NCI-H446 (cell line): ENCODE data around the gene SMLR1.
"Not testable (repeated sequence)": the region's sequence is repeated elsewhere in the genome, so short reads cannot be mapped to it uniquely, and the experiment has no call there.

Source experiments
- DNase-seq, 2 experiments: peaks; one replicate each; lab custom pipeline; 2025; lab: John Stamatoyannopoulos, UW

The SMLR1 gene

DNA sequence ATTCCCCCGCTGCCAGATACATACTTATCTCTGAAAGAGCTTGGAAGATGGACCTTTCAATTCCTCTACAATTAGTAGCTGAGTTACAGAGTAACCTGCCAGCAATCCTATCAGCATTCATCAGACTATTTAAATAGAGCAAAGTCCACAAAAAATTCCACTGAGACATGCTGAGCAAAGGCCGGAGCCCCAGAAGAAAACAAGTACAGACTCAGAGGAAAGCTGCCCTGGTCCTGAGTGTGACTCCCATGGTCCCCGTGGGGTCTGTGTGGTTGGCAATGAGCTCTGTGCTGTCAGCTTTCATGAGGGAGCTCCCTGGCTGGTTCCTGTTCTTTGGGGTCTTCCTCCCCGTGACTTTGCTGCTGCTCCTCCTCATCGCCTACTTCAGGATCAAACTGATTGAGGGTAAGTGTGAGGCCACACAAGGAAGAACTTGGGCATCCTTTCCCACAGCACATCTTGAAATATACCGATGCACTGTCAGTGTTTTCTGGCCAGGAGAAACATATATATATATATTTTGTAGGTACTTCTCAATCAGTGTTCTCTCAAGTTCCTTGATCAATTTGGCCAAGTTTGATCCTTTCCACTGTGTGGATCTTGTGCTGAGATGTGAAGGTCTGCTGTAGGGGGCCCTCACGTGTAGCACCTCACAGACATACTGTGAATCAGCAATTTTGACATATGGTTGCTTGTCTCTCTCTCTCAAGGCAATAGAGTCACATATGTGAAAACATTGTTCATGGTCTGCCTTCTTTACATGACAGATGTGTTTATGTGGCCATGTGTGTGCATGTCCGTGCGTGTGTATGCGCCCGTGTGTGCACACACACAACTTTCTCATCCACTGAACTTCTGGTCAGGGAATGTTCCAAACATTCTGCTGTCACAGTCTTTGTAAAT is at the start of gene SMLR1:
Gene SMLR1, plus strand, starts transcription at position 160 of the 903 bp plus-strand sequence. Its CDS starts 8 bp downstream, at position 168.
- no peak for DNase-seq

DNA sequence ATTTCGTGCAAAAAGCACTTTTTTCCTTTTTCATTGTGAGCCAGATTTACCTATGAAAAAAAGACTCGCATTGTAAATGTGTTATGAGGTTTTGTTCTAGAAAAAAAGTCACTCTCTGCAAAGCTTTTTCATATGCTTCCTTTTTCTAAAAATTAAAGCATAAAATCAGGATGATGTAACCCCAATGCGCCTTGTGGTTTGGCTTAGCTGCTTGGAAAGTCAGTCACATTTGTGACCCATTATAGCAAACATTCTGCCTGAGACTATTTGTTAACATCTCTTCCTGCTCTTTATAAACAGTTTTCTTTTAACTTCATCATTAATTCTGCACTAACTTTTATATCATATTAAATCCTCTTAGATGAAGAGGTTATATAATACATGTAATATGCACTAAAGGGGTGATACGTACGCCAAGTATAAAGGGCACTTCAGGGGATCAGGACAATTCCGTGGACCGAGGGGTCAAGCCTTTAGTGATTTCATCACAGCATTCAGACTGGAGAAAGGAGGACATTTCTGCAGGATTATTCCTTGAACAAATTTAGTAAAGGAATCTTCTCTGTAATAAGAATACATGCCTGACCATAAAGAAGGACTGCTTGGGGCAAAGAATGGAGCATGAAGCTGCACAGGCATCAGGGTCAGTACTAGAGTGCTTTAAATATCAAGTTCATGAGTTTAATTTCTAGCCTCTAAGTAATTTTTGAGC is 48.1 kb upstream of the SMLR1 start:
- no peak for DNase-seq

DNA sequence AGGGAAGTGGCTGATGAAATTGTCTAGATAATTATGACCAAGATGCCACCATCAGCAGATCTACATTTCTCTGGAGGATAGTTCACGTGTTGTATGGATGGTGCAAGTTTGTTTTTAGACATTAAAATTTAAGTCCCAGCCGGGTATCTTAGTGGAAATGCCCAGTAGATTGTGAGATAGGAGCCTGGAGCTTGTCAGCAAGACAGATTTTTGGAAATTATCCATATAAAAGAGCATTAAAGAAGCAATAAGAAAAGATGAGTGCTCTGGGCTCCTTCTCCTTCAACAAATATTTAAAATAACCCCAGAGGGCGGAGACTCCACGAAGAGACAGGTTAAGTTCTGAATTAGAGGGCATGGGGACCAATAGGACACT is 47.6 kb upstream of the SMLR1 start:
- no peak for DNase-seq

DNA sequence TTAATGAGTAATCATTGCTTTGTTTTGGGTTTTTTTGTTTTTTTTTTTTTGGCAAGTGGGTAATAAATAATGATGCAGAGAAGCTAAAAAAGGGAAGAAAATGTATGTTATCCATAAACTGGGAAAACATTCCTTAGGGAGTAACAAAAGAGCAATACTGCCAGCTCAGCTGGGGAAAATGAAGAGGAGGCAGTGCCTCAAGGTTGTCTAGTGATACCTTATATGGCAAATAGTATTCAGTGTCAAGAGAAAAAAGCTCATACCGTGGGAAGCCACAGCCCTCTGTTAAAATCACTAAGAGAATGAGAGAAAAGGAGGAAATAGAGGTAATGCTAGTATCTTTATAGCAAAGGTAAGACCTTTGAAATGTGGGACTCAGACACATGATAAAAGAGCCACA is 47.1 kb upstream of the SMLR1 start:
- no peak for DNase-seq

DNA sequence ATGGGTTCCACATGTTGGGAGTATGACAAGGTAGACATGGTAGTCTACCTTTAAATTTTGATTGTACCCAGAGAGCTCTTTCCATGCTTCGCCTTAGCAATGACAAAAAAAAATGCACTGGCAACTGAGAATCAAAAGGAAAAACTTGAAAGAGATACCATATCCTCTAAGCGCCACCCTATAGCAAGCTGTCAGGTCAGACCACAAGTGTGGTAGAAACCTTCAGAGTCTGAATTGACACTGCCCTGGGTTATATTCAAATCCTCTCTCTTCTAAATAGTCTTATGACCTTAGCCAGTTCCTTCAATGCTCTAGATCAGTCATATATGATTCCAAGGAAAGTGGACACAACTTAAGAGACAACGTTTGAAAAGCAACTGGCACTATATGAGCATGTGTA is 45.6 kb upstream of the SMLR1 start:
- no peak for DNase-seq

DNA sequence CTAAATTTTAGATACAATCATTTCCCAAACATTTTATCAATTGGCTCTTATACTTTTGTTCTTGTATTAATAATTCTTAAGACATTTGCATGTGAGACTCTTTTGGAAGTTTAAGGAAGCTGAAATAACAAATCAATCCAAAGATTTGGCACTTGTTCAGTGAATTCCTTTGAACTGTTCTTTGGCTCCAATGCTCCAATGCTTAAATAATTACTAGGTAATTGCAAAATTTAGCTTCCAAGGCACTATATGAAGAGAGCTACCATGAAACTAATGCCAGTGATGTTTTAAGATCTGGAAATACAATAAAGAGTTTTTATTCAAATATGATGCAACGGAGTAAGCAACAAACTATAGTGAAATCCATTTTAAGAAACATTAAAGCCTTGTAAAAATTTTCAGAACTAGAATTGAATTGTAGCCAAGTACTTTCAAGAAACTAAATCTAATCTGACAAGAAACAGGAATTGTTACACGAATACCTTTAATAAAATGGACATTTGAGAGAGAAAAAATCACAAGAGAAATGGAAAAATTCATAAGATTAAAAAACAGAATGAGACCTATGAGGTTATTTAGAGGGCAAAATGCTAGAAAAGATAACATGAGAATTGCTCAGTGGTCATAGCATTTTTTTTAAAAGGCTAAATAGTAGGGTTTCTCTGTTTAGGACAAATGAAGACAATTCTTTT is 43.6 kb upstream of the SMLR1 start:
- no peak for DNase-seq

DNA sequence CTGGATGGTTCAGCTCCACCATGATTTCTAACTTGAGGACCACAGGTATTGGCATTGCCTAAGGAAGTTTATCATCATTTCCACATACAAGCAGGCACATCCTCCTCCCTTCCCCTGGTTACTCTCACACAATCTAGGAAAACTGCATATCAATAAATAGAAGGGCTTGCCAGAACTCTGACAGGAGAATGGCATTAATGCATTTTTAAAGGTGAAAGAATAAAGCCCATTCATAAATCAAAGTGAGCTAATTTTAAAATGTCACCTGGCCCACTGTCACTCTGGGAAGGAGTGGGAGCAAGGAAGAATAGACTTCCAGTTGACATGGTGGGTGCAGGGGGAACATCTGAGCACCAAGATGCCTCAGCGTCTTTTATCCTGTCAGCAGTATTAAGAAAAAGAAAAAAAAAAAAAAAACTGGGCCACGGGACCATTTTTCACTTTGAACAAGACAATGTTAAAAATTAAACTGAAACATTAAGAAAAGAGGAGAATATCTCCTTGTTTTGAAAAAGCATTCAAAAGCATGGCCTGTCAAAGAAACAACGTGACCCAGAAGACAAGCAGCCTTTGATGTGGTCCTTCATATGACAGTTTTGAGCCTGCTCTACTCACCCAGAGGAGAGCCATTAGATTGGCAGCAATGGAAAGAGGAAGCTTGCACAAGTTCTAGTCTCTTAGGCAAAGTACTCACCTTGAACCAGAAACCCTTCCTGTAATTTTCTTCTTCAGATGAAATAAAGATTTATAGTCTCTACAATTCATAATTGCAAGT is 39.3 kb upstream of the SMLR1 start:
- no peak for DNase-seq

DNA sequence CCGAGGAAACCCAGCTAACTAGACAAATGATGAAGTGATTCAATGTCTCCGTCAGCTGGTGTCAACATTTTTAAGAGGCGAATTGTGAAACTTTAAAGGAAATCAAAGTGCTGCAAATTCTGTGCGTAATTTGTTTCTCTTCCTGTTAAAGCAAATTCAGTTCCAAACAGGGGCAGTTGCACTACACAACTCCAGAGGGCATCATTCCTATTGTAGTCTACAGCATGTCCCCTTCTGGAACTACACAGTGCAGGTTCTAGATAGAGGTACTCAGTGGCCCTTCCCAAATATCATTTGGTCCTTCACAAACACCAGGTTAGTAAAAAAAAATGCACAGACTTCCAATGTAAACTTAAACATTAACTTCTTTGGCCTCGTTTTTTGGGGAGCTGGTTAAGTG is 38.3 kb upstream of the SMLR1 start:
- no peak for DNase-seq

DNA sequence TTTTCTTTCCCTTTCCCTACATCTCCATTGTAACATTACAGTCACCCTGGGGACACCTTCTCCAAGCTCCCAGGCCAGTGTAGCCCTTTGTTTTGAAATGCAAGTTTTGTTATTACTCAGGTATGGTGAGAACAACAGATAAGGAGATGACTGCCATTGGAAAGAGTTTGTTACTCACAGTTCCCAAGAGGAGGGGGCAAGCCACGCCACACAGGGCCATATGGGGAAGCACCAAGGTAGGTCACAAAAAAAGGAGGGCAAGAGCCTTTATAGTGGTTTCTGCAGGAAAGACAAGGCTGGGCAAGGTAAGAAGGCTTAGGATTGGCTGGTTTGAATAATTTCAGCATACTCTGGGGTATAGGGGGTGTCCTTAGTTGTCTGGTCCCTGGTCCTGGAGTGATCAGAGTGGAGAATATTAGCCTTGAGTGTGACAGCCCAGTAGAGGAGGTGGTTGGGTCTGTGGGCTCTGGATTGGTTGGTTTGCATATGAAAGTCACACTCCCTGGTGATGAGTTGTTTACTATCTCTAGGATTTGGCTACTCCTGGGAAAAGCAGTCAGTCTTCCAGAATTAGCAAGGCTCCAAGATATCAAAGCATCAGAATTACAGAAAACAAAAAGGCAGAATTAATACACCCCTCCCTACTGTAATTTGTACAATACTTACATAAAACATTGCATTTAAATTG is 33.1 kb upstream of the SMLR1 start:
- DNase-seq = no peak

DNA sequence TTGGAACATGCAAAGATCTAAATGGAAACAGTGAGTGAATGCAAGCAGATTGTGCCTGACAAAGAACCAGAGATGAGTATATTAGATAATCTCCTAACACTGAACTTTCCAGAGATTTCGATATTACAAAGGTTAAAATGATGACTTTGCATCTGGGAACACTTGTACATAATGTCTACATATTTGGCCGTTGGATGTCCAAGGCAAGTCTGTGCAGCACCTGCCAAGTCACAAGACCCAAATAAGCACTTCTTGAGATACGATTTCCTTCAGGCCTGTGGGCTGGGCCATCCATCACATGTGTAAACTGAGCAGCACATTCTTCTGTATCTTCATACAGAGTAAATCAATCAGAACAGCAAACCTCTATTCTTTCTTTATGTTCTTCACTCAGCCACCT is 32.5 kb upstream of the SMLR1 start:
- no peak for DNase-seq

DNA sequence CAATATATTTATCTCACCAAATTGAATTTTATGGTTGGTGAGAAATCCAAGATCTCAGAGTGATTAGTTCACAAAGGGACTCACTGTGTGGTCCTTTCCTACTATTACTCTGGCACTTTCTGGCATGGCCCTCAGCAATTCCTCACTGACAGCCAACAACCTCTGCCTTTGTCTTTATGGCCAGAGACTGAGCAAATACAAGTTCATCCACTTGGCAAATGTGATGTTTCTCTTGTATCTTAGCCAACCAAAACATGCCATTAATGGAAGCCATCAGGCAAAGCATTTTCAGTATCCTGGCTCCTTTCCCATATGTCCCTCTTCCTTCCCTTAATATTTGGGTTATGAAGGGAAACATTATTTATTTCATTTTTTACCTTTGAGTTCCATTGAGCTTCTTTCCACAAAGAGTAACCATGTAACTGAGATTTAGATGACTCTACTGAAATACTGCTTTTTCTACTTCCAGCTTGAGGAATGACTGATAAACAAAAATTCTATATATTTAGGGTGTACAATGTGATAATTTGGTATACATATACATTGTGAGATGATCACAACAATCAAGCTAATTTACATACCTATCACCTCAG is 30.8 kb upstream of the SMLR1 start:
- DNase-seq = peak in 1 of 2 experiments; percentile 35

DNA sequence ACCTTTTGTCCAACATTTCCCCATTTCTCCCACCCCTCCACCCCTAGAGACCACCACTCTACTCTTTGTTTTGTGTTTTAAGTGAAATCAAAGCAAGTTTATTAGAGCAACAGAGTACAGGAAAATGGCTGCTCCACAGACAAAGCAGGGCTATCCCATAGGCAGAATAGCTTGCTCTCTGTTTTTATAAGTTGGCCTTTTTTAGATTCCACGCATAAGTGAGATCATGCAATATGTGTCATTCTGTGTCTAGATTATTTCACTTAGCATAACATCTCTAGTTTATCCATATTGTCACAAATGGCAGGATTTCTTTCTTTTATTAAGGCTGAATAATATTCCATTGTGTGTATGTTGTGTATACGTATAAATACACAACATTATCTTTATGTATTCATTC is 30.1 kb upstream of the SMLR1 start:
- DNase-seq = no peak

DNA sequence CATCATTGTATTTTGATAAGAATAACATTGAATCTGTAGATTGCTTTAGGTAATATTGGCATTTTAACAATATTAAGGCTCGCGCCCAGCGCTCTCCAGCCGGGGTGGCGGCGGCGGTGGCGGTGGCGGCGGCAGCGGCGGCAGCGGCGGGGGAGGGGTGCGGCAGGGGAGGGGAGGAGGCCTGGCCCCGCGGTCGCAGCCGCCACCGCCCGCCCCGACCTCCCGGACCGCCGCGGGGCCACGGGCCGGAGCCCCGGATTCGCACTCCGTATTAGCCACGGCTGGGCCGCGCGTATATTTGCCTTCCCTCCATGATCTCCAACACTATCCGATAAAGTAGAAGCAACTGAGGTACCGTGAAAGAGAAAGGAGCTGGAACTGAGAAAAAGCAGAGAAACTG is 25.8 kb upstream of the SMLR1 start:
- DNase-seq = not testable (repeated sequence)

DNA sequence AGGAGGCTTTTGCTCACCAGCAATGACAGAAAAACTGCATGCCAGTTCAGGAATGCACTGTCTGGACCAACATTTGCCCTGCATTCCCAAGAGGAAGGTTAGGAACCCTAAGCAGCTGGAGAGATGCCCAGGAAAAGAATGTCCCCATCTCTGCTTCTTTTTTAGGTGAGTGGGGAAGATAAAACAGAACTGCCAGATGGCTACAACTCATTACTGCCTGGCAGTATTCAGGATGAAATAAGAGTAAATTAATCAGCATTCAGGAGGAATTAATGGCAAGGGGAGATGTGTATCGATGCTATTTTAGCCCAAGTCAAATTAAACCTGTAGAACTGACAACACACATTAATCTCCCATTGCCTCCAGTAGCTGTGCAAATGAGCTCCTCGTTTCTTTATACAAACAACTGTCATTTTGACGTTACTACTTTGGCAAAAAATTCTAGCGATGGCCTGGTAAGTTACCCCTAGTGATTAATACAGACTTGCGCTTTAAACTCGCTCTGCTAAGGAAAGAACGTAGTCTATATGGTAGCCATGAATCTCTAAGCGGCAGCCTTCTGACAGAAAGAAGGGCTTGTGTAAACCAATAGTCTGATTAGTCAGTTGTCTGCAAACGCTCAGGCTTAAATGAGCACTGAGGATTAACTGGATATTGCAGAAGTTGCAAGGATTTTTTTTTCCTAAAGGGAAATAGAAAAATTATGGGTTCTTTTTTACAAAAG is 16.7 kb upstream of the SMLR1 start:
- DNase-seq = no peak

DNA sequence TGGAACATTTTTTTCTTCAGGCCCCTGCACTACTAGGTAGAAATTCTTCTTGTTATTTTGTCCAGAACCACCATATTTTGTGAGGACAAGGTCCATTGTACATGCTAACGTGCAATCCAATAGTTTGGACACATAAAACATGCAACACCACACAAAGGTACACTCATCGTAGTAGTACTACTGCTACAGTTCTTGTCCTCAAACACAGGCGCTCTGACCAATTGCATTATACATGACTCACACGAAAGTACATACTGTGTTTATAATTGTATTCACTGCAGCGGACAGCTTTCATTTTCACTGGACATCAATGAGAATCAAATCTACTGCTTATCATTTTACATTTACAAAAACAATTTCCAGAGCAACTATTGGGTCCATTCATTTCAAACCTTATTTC is 15.3 kb upstream of the SMLR1 start:
- DNase-seq = no peak

DNA sequence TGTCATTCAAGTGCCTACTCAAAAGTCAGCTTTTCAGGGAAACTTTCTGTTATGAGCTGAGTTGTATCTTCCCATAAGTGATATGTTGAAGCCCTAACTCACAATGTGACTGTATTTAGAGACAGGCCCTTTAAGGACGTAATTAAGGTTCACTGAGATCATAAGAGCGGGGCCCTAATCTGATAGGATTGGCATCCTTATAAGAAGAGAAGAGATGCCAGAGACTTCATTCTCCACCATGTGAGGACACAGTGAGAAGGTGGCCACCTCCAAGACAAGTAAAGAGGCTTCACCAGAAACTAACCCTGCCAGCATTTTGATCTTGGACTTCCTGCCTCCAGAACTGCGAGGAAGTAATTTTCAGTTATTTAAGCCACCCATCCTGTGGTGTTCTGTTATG is 12.7 kb upstream of the SMLR1 start:
- no peak for DNase-seq

DNA sequence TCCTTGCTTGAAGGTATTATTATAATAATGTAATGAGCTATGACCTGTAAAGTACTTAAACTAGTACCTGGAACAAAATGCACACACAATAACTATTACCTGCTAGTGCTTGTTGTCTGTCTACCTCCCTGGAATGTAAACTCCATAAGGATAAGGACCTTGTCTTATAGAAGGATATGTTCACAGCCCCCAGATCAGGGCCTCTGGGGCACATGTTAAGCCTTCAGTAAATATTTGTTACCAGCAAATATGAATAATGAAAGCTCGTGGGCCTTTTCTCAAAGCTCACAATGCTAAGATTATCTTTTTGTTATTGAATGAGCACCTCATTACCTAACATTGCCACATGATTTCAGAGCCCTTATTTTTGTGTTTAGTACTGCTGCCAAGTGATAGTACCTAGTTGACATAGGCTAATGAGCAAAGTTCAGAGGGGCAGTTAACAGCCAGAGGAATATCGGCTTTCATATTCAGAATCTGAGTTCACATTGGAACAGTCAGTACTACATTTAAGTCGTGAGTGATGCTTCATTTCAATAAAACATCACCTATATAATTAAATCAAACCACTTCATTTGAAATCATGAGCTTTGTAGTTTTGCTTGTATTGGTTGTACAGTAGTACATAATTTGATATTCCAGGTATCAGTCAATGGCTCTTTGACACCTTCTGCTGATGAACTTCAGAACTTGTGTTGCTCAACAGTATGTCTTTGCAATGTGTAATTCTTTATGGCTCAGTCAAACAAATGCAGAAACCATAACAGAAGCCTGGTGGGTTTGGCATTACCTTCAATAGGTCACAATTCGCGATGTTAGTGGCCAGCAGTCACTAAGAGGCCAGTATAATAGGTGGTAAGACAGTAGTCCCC is 11.8 kb upstream of the SMLR1 start:
- DNase-seq = no peak

DNA sequence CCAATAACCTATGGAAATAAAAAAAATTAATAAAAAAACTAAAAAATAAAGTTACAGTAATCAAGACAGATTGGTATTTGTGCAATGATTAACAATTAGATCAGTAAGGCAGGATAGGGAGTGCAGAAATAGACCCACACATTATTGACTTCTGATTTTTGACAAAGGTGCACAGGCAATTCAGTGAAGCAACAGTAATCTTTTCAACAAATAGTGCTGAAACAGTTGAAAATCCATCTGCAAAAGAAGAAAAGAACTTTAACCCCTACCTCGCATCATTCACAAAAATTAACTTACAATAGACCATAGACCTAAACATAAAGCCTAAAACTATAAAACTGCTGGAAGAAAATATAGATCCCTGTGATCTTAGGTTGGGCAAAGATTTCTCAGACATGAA is 4.5 kb upstream of the SMLR1 start:
- no peak for DNase-seq

DNA sequence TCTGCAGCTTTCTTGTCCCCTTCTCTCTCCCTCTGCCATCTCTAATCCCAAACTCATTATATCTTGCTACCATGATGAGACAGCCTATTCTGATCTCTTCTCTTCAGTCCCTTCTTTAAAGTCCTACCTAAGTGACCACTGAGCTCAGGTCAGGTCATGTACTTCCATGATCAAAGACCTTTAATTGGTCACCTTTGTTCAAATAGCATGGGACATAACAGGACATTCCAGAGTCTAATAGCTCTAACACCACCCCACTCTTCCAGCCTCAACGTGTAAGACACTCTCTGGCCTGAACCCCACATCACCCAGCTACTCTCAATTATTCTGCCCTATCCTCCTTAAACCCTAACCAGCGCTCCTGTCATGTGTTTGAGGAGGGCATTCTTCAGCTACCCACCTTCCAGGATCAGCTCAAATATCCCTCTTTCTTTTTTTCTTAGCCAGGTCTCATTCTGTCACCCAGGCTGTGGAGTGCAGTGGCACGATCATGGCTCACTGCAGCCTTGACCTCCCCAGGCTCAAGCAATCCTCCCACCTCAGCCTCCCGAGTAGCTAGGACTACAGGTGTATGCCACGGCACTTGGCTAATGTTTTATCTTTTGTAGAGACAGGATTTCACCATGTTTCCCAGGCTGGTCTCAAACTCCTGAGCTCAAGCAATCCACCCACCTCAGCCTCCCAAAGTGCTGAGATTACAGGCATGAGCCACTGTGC is 2.1 kb upstream of the SMLR1 start:
- DNase-seq = no peak
